ENCODE results near the gene ZBTB47.

Gene ZBTB47

GRCh38 chr3:42713747-42714146 lies 60.2 kb downstream of the ZBTB47 start:
- DNase-seq = no peak

DNA sequence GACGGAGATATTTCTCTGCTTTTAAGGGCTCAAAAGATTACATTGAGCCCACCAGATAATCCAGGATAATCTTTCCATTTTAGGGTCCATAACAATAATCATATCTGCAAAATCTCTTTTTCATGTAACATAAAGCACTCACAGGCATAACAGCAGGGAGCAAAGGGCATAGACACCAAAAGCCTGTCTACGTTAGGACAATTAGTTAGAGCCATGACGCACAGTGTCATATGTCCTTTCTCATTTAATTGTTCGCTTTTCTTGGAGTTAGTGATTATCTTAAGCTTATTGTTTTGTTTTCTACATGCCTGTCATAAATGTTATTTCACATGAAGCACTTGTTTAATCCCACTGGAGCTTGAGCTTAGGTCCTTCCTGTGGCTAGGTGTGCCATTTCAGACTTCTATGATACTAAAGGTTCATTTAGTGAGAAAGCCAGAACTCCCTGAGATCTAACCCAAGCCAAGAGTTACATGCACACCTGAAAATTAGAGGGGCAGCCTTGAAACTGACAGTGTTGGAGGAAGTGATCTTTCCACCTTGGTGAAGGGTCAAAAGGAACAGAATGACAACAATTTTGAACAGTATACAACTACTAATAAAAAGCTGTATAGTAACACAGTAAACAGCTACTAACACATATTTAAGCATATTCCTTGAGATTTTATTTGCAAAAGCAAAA lies 60.8 kb downstream of the ZBTB47 start:
- no peak for DNase-seq
